ENCODE data around the gene MLLT6. TPM values are rescaled to one million over a fixed set of nuclear protein-coding genes. Genes with fewer than 3 reads are reported as not detected.

MLLT6 gene
- total and polyA plus RNA-seq, 2 of the 13 experiments (the other 11 are each of a cell fraction or from before 2014, with no cell fraction given): 50.7 to 69.5 TPM

GRCh38 chr17:38747463-38748148 lies 42.5 kb downstream of the MLLT6 start (continued):
- TF ChIP-seq ATF7-NPFF (CRISPR knock-in tag; IDR thresholded peaks at IDR 0.05; ENCODE audit: low read depth) (no peak), SKIL (CRISPR knock-in tag; IDR thresholded peaks at IDR 0.05; ENCODE audit: borderline replicate concordance) (0 out of 2 replicates have a peak, but pooled peaks have one; percentile 37), GTF3A (CRISPR knock-in tag; conservative IDR thresholded peaks at IDR 0.05) (no peak), ZSCAN20 (CRISPR knock-in tag; IDR thresholded peaks at IDR 0.05; ENCODE audit: borderline replicate concordance) (no peak), ZMYM3 (CRISPR knock-in tag; IDR thresholded peaks at IDR 0.05) (no peak), FOXJ3 (CRISPR knock-in tag; IDR thresholded peaks at IDR 0.05; ENCODE audit: borderline replicate concordance) (no peak), THYN1 (CRISPR knock-in tag; IDR thresholded peaks at IDR 0.05; ENCODE audit: borderline replicate concordance, low read depth) (no peak), SRY (CRISPR knock-in tag; IDR thresholded peaks at IDR 0.05) (peak; percentile 3; the same call in 1 of the 2 replicates), SAP130 (CRISPR knock-in tag; IDR thresholded peaks at IDR 0.05; ENCODE audit: low read depth) (peak; percentile 76), HIVEP1 (CRISPR knock-in tag; IDR thresholded peaks at IDR 0.05) (peak; percentile 67), PHF20 (CRISPR knock-in tag; IDR thresholded peaks at IDR 0.05) (no peak), ZFP82 (CRISPR knock-in tag; IDR thresholded peaks at IDR 0.05; ENCODE audit: borderline replicate concordance) (no peak), KIAA2018 (CRISPR knock-in tag; IDR thresholded peaks at IDR 0.05; ENCODE audit: borderline replicate concordance) (no peak), ZNF446 (CRISPR knock-in tag; IDR thresholded peaks at IDR 0.05) (no peak), ZNF598 (CRISPR knock-in tag; IDR thresholded peaks at IDR 0.05; ENCODE audit: borderline replicate concordance) (no peak), HMG20B (CRISPR knock-in tag; conservative IDR thresholded peaks at IDR 0.05) (no peak), ZNF275 (CRISPR knock-in tag; IDR thresholded peaks at IDR 0.05; ENCODE audit: borderline replicate concordance) (no peak), GLI4 (CRISPR knock-in tag; IDR thresholded peaks at IDR 0.05; ENCODE audit: borderline replicate concordance) (no peak)

Data from HepG2 (cell line).